Measurements from ENCODE around the gene CCDC146.

DNA sequence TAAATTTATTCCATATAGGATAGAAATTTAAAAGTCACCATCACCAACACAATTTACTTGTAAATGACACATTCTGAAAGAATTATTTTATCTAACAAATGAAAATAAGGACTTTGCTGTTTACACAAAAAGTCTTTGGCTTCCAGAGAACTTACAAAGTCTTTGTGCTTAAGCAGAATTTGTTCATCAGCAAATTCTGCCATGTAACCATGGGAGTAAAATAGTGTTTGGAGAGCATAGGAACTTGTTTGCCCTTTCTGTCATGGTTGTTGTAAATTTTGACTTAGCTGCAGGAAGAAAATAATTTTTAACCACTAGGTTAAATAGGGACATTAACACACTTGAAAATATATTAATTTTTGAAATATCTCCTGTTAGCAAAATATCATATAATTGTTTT is 62.0 kb downstream of the CCDC146 start:
- TF ChIP-seq, protein P1, sequence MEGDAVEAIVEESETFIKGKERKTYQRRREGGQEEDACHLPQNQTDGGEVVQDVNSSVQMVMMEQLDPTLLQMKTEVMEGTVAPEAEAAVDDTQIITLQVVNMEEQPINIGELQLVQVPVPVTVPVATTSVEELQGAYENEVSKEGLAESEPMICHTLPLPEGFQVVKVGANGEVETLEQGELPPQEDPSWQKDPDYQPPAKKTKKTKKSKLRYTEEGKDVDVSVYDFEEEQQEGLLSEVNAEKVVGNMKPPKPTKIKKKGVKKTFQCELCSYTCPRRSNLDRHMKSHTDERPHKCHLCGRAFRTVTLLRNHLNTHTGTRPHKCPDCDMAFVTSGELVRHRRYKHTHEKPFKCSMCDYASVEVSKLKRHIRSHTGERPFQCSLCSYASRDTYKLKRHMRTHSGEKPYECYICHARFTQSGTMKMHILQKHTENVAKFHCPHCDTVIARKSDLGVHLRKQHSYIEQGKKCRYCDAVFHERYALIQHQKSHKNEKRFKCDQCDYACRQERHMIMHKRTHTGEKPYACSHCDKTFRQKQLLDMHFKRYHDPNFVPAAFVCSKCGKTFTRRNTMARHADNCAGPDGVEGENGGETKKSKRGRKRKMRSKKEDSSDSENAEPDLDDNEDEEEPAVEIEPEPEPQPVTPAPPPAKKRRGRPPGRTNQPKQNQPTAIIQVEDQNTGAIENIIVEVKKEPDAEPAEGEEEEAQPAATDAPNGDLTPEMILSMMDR (conservative IDR thresholded peaks at IDR 0.05 in 1 of 2, IDR thresholded peaks at IDR 0.05 in 1 of 2; ENCODE audit: extremely low read depth in 1 of 2, insufficient read depth in 1 of 2, low read depth in 1 of 2, low read length in 2 of 2): no peak
- TF ChIP-seq EZH2 (IDR thresholded peaks at IDR 0.05; ENCODE audit: borderline replicate concordance, low read length): no peak
